ENCODE results near the gene ZNRF3.

Gene ZNRF3

DNA sequence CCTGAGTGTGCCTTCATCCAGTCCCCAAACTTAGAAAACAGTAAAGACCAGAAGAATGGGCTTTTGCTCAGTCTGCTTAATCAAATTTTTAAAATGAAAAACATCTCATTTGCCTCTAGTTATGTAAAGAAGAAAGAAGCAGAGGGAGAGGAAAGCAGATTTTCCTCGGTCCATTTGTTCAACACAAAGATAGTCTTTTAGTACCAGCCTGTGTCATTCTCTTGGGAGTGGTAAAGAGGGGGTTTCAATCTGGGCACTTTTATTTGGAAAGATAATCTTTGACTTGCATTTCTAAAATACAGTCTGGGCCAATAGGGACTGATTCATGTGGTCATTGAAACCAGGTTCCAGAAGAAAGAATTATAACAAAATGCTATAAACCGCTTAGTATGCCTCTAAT, 218.9 kb downstream of the ZNRF3 start:
- ChIA-PET POLR2A (no interaction called here), CTCF (interaction anchor here (1.5 kb wide), 1 partner anchor 9 kb away, joined by 3 read pairs; no protein-coding TSS in a partner anchor)
- DNase-seq (ENCODE audit: low read depth, low spot score), result no peak
- no peak overlapping the region for H3K4me3 ChIP-seq (ENCODE audit: low read depth, low read length)
- TF ChIP-seq, protein P1, sequence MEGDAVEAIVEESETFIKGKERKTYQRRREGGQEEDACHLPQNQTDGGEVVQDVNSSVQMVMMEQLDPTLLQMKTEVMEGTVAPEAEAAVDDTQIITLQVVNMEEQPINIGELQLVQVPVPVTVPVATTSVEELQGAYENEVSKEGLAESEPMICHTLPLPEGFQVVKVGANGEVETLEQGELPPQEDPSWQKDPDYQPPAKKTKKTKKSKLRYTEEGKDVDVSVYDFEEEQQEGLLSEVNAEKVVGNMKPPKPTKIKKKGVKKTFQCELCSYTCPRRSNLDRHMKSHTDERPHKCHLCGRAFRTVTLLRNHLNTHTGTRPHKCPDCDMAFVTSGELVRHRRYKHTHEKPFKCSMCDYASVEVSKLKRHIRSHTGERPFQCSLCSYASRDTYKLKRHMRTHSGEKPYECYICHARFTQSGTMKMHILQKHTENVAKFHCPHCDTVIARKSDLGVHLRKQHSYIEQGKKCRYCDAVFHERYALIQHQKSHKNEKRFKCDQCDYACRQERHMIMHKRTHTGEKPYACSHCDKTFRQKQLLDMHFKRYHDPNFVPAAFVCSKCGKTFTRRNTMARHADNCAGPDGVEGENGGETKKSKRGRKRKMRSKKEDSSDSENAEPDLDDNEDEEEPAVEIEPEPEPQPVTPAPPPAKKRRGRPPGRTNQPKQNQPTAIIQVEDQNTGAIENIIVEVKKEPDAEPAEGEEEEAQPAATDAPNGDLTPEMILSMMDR (IDR thresholded peaks at IDR 0.05; ENCODE audit: insufficient read depth, low read length, missing control alignments), result no peak

DNA sequence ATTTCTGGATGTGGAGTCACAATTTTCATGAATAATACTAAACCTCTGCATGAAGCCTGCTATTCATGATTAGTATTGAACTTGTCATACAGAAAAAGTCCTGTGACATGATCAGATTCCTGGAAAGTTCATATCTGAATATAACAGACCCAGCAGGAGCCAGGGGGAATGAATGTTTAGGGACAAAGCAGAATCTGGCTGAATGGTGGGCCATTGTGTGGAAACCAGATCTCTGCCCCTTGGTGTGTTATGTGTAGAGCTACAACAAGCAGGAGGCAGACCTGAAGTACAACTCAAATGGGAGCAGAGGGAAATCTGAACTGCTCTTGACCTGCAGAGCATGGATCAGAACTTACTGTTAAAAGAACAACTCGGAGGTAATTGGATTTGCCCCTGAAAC, 219.7 kb downstream of the ZNRF3 start:
- CTCF ChIA-PET, result interaction anchor here (1.5 kb wide), 1 partner anchor 9 kb away, joined by 3 read pairs; no protein-coding TSS in a partner anchor
- POLR2A ChIA-PET, result no interaction called here
- no peak overlapping the region for H3K4me3 ChIP-seq (ENCODE audit: low read depth, low read length)
- DNase-seq (ENCODE audit: low read depth, low spot score), result no peak
- TF ChIP-seq, protein P1 (IDR thresholded peaks at IDR 0.05; ENCODE audit: insufficient read depth, low read length, missing control alignments), result no peak

DNA sequence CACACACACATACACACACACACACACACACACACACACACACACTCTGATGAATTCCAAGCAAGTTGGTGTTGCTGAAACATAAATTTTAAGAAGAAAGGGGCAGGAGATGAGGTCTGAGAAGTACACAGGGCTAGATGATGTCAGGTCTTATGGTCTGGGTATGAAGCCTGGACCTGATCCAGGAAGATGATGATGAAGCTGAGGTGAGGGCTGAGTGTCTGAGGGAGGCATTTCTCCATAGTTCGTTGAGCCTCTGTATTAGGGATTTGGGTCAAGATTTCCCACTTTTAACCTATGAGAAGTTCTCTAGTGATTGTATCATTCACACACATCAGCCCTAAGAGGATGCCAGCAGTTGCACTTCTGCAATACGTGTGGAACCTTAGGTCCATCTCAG, 222.1 kb downstream of the ZNRF3 start:
- TF ChIP-seq, protein P1 (IDR thresholded peaks at IDR 0.05; ENCODE audit: insufficient read depth, low read length, missing control alignments), result no peak
- H3K4me3 ChIP-seq (ENCODE audit: low read depth, low read length), result no peak overlapping the region
- POLR2A ChIA-PET, result no interaction called here
- CTCF ChIA-PET, result no interaction called here
- no peak for DNase-seq (ENCODE audit: low read depth, low spot score)

DNA sequence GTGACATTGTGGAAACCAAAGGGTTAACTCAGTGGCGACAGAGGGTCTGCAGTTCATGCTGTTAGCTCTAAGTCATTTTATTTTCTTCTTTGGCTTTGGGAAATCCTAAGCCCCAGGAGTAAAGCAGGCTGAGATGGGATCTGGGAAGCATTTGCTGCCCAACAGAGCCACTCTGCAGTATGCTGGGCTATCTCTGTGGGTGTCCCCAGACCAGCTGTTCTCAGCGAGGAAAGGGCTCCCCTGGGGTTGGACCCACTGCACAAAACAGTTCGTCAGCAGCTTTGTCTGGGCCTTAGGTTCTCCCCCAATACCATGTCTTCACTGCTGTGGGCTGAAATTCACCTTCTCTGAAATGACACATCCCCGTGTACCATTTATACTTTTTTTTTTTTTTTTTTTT, 223.5 kb downstream of the ZNRF3 start:
- TF ChIP-seq, protein P1 (IDR thresholded peaks at IDR 0.05; ENCODE audit: insufficient read depth, low read length, missing control alignments), result no peak
- ChIA-PET CTCF (no interaction called here), POLR2A (no interaction called here)
- DNase-seq (ENCODE audit: low read depth, low spot score), result no peak
- H3K4me3 ChIP-seq (ENCODE audit: low read depth, low read length), result no peak overlapping the region
